WTC11 (cell line): ENCODE data around the gene DYRK1A. TPM values are rescaled to one million over a fixed set of nuclear protein-coding genes. Genes with fewer than 3 reads are reported as not detected.
A peak's percentile ranks its signal among the peaks of the same experiment; 100 is the strongest.

Experiments used
- ATAC-seq: fragments of 200-7000 bp; cut with Tn5 transposase; 2 replicates; pipeline ENCODE4 v1.10.0; 2021; ENCODE audit warnings: mild to moderate bottlenecking, moderate library complexity
- CTCF ChIA-PET: fragments of 300-600 bp; sonication (Branson Sonifier 250); formaldehyde crosslinking; loops from one replicate; lab custom pipeline; 2021; ENCODE audit warnings: antibody characterized with exemption; lab: Charles Lee
- POLR2A ChIA-PET: fragments of 350-600 bp; sonication (Branson Sonifier 250); formaldehyde crosslinking; loops from one replicate; lab custom pipeline; 2021; ENCODE audit warnings: antibody characterized with exemption; lab: Charles Lee
- DNase-seq: peaks from one replicate; pipeline ENCODE4 v3.0.0; 2021; ENCODE audit warnings: low spot score
- H3K27ac Mint-ChIP-seq: 2 replicates; pipeline ENCODE4 v1.8.0; 2021; ENCODE audit warnings: mixed read lengths
- H3K27me3 Mint-ChIP-seq: 2 replicates; pipeline ENCODE4 v1.8.0; 2021; ENCODE audit warnings: low read depth, mild to moderate bottlenecking, moderate library complexity, mixed read lengths
- H3K36me3 Mint-ChIP-seq: 2 replicates; pipeline ENCODE4 v1.8.0; 2021; ENCODE audit warnings: mixed read lengths
- H3K4me1 Mint-ChIP-seq: 2 replicates; pipeline ENCODE4 v1.8.0; 2022; ENCODE audit warnings: mixed read lengths
- H3K4me3 Mint-ChIP-seq: 2 replicates; pipeline ENCODE4 v1.8.0; 2021; ENCODE audit warnings: mild to moderate bottlenecking, moderate library complexity, mixed read lengths
- H3K9me3 Mint-ChIP-seq: 2 replicates; pipeline ENCODE4 v1.8.0; 2021; ENCODE audit warnings: mixed read lengths
- AFF4 ChIP-seq: sonication (generic); formaldehyde crosslinking; IDR thresholded peaks from 2 replicates; pipeline ENCODE4 v1.8.1; 2023; ENCODE audit warnings: mild to moderate bottlenecking, missing genetic modification reagents, borderline replicate concordance
- ARID4B ChIP-seq: sonication (generic); formaldehyde crosslinking; IDR thresholded peaks from 2 replicates; pipeline ENCODE4 v1.8.0; 2023; ENCODE audit warnings: missing genetic modification reagents, mild to moderate bottlenecking, borderline replicate concordance
- CTCF ChIP-seq: fragments of 200-600 bp; IDR thresholded peaks from 2 replicates; pipeline ENCODE4 v1.8.0; 2022; ENCODE audit warnings: antibody characterized with exemption
- E2F4 ChIP-seq: sonication (generic); formaldehyde crosslinking; IDR thresholded peaks from 2 replicates; pipeline ENCODE4 v1.8.1; 2022; ENCODE audit warnings: low read depth, mild to moderate bottlenecking, moderate library complexity, missing genetic modification reagents, borderline replicate concordance
- FOXJ3 ChIP-seq: sonication (generic); formaldehyde crosslinking; IDR thresholded peaks from 2 replicates; pipeline ENCODE4 v1.9.0; 2021; ENCODE audit warnings: missing genetic modification reagents, mild to moderate bottlenecking, borderline replicate concordance
- GTF2I ChIP-seq: fragments of 250-450 bp; sonication (Bioruptor Pico); conservative IDR thresholded peaks from 2 replicates; pipeline ENCODE4 v1.4.0; 2021; ENCODE audit warnings: mild to moderate bottlenecking
- JAZF1 ChIP-seq: fragments of 250-450 bp; sonication (Bioruptor Pico); IDR thresholded peaks from 2 replicates; pipeline ENCODE4 v1.9.0; 2021; ENCODE audit warnings: moderate library complexity, mild to moderate bottlenecking, inconsistent platforms
- MXD4 ChIP-seq: fragments of 250-450 bp; sonication (Bioruptor Pico); IDR thresholded peaks from 2 replicates; pipeline ENCODE4 v1.8.0; 2021; ENCODE audit warnings: mild to moderate bottlenecking, moderate library complexity, borderline replicate concordance
- NFYB ChIP-seq: sonication (generic); formaldehyde crosslinking; conservative IDR thresholded peaks from 2 replicates; pipeline ENCODE4 v1.8.0; 2022; ENCODE audit warnings: low read depth, missing genetic modification reagents
- TEAD1 ChIP-seq: sonication (generic); formaldehyde crosslinking; IDR thresholded peaks from 2 replicates; pipeline ENCODE4 v1.8.0; 2022; ENCODE audit warnings: mild to moderate bottlenecking, missing genetic modification reagents
- TP53 ChIP-seq: sonication (generic); formaldehyde crosslinking; IDR thresholded peaks from 2 replicates; pipeline ENCODE4 v1.8.1; 2023; ENCODE audit warnings: mild to moderate bottlenecking, missing genetic modification reagents
- USF1 ChIP-seq: sonication (generic); formaldehyde crosslinking; IDR thresholded peaks from 2 replicates; pipeline ENCODE4 v1.8.0; 2022; ENCODE audit warnings: mild to moderate bottlenecking, missing genetic modification reagents
- ZNF138 ChIP-seq: sonication (generic); formaldehyde crosslinking; conservative IDR thresholded peaks from 2 replicates; pipeline ENCODE4 v1.8.1; 2022; ENCODE audit warnings: mild to moderate bottlenecking, moderate library complexity, missing genetic modification reagents
- total RNA-seq: library from RNA; stranded (reverse); gene quantifications from 3 replicates; pipeline ENCODE4 v1.2.3, GENCODE V29; 2021

Gene DYRK1A
- total RNA-seq, 1 experiment from 2014 or later, result 56.5 TPM

- Mint-ChIP-seq H3K9me3 (no peaks in the 10 kb centered on the region), H3K27me3 (no peaks in the 10 kb centered on the region), H3K4me1 (peaks cover 64% of the 10 kb centered on the region), H3K27ac (peak overlapping the region; percentile 32; the same call in 1 of the 2 replicates), H3K4me3 (peak overlapping the region; percentile 83), H3K36me3 (no peaks in the 10 kb centered on the region; the same call in 1 of the 2 replicates)
- ATAC-seq (no peak), DNase-seq (no peak)
- ChIA-PET POLR2A (interaction anchor here (2.6 kb wide), 1 partner anchor 103 kb away, joined by 8 read pairs; the partner anchor contains the start of gene VPS26C), CTCF (interaction anchor here (0.8 to 1.1 kb wide), 2 partner anchors 103 to 111 kb away, joined by 3 read pairs; partner anchors contain the start of gene VPS26C)
- TF ChIP-seq ZNF138 (CRISPR knock-in tag) (no peak), AFF4 (CRISPR knock-in tag) (no peak), GTF2I (CRISPR knock-in tag) (no peak), JAZF1 (CRISPR knock-in tag) (no peak), ARID4B (no peak), MXD4 (no peak), FOXJ3 (CRISPR knock-in tag) (no peak), TEAD1 (CRISPR knock-in tag) (no peak)
Measured at GRCh38 chr21:37369307-37369854, 2.8 kb downstream of the DYRK1A start.

GRCh38 chr21:37370152-37371040 lies 3.8 kb downstream of the DYRK1A start:
- Mint-ChIP-seq H3K9me3 (no peaks in the 10 kb centered on the region), H3K4me3 (peak overlapping the region; percentile 83), H3K27ac (peak overlapping the region; percentile 69), H3K4me1 (peaks cover 63% of the 10 kb centered on the region), H3K27me3 (no peaks in the 10 kb centered on the region), H3K36me3 (no peaks in the 10 kb centered on the region; the same call in 1 of the 2 replicates)
- no peak for TF ChIP-seq NFYB (CRISPR knock-in tag)
- TF ChIP-seq CTCF, result no peak
- TF ChIP-seq USF1 (CRISPR knock-in tag), result no peak
- TF ChIP-seq E2F4 (CRISPR knock-in tag), result no peak
- TF ChIP-seq TP53 (CRISPR knock-in tag), result no peak
- POLR2A ChIA-PET, result interaction anchor here (0.6 to 0.7 kb wide), 2 partner anchors 81 to 250 kb away, joined by 4 read pairs; no protein-coding TSS in a partner anchor
- CTCF ChIA-PET, result interaction anchor here (0.9 to 1.1 kb wide), 2 partner anchors 103 to 104 kb away, joined by 3 read pairs; partner anchors contain the start of gene VPS26C
- no peak for ATAC-seq
- no peak for DNase-seq
